Measurements from ENCODE around the gene LHX2. TPM values are rescaled to one million over a fixed set of nuclear protein-coding genes. Genes with fewer than 3 reads are reported as not detected.
A peak's percentile ranks its signal among the peaks of the same experiment; 100 is the strongest.

Gene LHX2
- polyA plus RNA-seq, 1 experiment: 0.13 TPM

GRCh38 chr9:124060844-124061605 is 49.5 kb downstream of the LHX2 start:
- ChIA-PET CTCF (no interaction called here), POLR2A (no interaction called here)
- Histone ChIP-seq H3K36me3 (ENCODE audit: control insufficient read depth, insufficient read depth, low read length) (no peaks in the 10 kb centered on the region), H3K27me3 (ENCODE audit: control insufficient read depth, insufficient read depth, low read length) (peaks cover 19% of the 10 kb centered on the region), H3K4me3 (ENCODE audit: low read depth, low read length) (no peak overlapping the region)
- DNase-seq (ENCODE audit: low read depth): no peak
- TF ChIP-seq CTCF (IDR thresholded peaks at IDR 0.05; ENCODE audit: insufficient read depth, low read depth, low read length): no peak

- TF ChIP-seq CTCF (IDR thresholded peaks at IDR 0.05; ENCODE audit: insufficient read depth, low read depth, low read length): 0 out of 2 replicates have a peak, but pooled peaks have one; percentile 19
- Histone ChIP-seq H3K27me3 (ENCODE audit: control insufficient read depth, insufficient read depth, low read length) (peaks cover 19% of the 10 kb centered on the region), H3K4me3 (ENCODE audit: low read depth, low read length) (no peak overlapping the region), H3K36me3 (ENCODE audit: control insufficient read depth, insufficient read depth, low read length) (no peaks in the 10 kb centered on the region)
- CTCF ChIA-PET: no interaction called here
- POLR2A ChIA-PET: no interaction called here
- DNase-seq (ENCODE audit: low read depth): no peak
These were observed 50.6 kb downstream of the LHX2 start for GRCh38 chr9:124062172-124062571.

- no peak for DNase-seq (ENCODE audit: low read depth)
- Histone ChIP-seq H3K4me3 (ENCODE audit: low read depth, low read length) (no peak overlapping the region), H3K27me3 (ENCODE audit: control insufficient read depth, insufficient read depth, low read length) (peaks cover 11% of the 10 kb centered on the region; the same call in 1 of the 2 replicates), H3K36me3 (ENCODE audit: control insufficient read depth, insufficient read depth, low read length) (no peaks in the 10 kb centered on the region)
- TF ChIP-seq CTCF (IDR thresholded peaks at IDR 0.05; ENCODE audit: insufficient read depth, low read depth, low read length): no peak
- ChIA-PET POLR2A (no interaction called here), CTCF (interaction anchor here (1.0 to 1.8 kb wide), 2 partner anchors 11 to 26 kb away, joined by 4 to 6 read pairs; no protein-coding TSS in a partner anchor)
These were observed 55.4 kb downstream of the LHX2 start for GRCh38 chr9:124066783-124067577.

GRCh38 chr9:124068251-124068650 is 56.7 kb downstream of the LHX2 start:
- H3K4me3 ChIP-seq (ENCODE audit: low read depth, low read length): no peak overlapping the region
- TF ChIP-seq CTCF (IDR thresholded peaks at IDR 0.05; ENCODE audit: insufficient read depth, low read depth, low read length): no peak
- no peak for DNase-seq (ENCODE audit: low read depth)
- CTCF ChIA-PET: no interaction called here
- H3K27me3 ChIP-seq (ENCODE audit: control insufficient read depth, insufficient read depth, low read length): peaks cover 12% of the 10 kb centered on the region
- POLR2A ChIA-PET: no interaction called here
- H3K36me3 ChIP-seq (ENCODE audit: control insufficient read depth, insufficient read depth, low read length): no peaks in the 10 kb centered on the region

- Histone ChIP-seq H3K4me3 (ENCODE audit: low read depth, low read length) (no peak overlapping the region), H3K36me3 (ENCODE audit: control insufficient read depth, insufficient read depth, low read length) (no peaks in the 10 kb centered on the region), H3K27me3 (ENCODE audit: control insufficient read depth, insufficient read depth, low read length) (peaks cover 9% of the 10 kb centered on the region)
- CTCF ChIA-PET: no interaction called here
- TF ChIP-seq CTCF (IDR thresholded peaks at IDR 0.05; ENCODE audit: insufficient read depth, low read depth, low read length): no peak
- POLR2A ChIA-PET: no interaction called here
- no peak for DNase-seq (ENCODE audit: low read depth)
These were observed 63.2 kb downstream of the LHX2 start for GRCh38 chr9:124074746-124075145.
